WI38 (cell line): ENCODE data around the gene SPEG.
A peak's percentile ranks its signal among the peaks of the same experiment; 100 is the strongest.

Experiments
- H3K4me3 ChIP-seq: 2 replicates; pipeline ENCODE4 v1.5.1; 2011; ENCODE audit warnings: low read depth, mild to moderate bottlenecking, control low read depth, low read length
- TF ChIP-seq, protein P1 (sequence below): IDR thresholded peaks from 2 replicates; pipeline ENCODE4 v1.5.1; 2012; ENCODE audit warnings: low read depth, mild to moderate bottlenecking, control low read depth, low read length

Gene SPEG

DNA sequence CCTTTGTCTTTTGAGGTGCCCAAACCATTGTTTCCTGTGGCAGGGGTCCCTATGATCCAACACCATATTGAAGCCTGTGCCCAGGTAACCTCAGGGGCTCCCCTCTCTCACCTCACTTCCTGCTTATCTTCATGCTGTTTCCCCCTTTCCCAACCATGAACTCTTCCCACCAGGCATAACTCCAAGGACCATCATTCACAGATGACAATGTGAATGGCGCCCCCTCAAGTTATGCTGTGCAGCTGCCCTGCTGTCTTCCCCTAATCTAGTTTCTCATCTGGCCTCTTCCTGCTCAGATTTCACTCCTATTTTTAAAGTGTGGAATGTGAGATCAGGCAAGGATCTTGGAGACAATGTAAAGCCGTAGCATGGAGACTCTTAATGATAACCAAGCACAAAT lies 65.5 kb downstream of the SPEG start:
- peak overlapping the region; percentile 89; the same call in 1 of the 2 replicates for H3K4me3 ChIP-seq
- TF ChIP-seq, protein P1, sequence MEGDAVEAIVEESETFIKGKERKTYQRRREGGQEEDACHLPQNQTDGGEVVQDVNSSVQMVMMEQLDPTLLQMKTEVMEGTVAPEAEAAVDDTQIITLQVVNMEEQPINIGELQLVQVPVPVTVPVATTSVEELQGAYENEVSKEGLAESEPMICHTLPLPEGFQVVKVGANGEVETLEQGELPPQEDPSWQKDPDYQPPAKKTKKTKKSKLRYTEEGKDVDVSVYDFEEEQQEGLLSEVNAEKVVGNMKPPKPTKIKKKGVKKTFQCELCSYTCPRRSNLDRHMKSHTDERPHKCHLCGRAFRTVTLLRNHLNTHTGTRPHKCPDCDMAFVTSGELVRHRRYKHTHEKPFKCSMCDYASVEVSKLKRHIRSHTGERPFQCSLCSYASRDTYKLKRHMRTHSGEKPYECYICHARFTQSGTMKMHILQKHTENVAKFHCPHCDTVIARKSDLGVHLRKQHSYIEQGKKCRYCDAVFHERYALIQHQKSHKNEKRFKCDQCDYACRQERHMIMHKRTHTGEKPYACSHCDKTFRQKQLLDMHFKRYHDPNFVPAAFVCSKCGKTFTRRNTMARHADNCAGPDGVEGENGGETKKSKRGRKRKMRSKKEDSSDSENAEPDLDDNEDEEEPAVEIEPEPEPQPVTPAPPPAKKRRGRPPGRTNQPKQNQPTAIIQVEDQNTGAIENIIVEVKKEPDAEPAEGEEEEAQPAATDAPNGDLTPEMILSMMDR: peak; percentile 23; the same call in 1 of the 2 replicates

DNA sequence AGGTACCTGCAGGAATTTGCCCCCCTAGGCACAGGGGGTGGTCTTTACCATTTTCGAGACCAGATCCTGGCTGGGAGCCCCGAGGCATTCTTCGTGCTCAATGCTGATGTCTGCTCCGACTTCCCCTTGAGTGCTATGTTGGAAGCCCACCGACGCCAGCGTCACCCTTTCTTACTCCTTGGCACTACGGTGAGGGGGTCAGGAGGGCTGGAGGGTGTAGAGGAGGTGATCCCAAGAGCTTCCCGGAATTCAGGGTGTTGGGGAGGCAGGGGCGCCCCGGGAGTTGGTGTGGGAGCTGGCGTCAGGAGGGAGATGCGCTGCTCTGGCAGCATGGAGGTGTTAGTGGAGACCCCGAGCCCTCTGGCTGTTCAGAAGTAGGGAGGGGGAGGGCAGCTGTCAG lies 67.2 kb downstream of the SPEG start:
- TF ChIP-seq, protein P1: no peak
- no peak overlapping the region for H3K4me3 ChIP-seq

DNA sequence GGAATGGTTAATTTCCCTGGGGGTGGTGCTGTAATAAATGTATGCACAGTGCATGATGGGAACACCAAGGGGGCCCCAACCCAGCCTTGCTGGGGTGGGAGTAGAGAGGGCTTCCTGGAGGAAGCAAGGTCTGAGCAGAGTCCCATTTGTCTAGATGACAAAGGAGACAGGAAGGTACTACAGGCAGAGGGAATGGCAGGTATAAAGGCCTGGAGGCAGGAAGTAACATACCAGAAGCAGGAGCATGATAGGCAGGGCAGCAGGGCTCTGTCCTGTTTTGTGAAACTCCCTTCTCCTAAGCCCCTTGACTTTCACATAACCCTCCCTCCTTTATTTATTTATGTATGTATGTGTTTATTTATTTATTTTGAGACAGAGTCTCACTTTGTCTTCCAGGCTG lies 68.0 kb downstream of the SPEG start:
- H3K4me3 ChIP-seq: no peak overlapping the region
- TF ChIP-seq, protein P1: no peak

DNA sequence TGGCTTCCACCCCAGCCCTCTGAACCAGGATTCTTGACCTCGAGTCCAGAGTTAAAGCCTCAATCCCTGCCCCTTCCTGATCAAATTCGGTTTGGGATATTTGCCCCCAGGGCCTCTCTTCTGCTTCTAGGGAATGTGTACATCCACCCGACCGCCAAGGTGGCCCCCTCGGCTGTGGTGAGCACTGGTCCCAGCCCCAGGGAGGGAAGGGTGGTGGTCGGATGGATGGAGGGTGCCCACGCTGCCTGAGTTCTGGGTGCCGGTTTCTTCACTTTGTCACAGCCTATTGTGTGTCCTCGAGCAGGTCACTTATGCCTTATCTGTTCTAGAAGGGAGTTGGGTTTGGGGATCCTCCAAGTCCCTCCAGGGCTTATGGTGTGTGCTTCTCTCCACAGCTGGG lies 70.9 kb downstream of the SPEG start:
- no peak overlapping the region for H3K4me3 ChIP-seq
- TF ChIP-seq, protein P1: no peak

DNA sequence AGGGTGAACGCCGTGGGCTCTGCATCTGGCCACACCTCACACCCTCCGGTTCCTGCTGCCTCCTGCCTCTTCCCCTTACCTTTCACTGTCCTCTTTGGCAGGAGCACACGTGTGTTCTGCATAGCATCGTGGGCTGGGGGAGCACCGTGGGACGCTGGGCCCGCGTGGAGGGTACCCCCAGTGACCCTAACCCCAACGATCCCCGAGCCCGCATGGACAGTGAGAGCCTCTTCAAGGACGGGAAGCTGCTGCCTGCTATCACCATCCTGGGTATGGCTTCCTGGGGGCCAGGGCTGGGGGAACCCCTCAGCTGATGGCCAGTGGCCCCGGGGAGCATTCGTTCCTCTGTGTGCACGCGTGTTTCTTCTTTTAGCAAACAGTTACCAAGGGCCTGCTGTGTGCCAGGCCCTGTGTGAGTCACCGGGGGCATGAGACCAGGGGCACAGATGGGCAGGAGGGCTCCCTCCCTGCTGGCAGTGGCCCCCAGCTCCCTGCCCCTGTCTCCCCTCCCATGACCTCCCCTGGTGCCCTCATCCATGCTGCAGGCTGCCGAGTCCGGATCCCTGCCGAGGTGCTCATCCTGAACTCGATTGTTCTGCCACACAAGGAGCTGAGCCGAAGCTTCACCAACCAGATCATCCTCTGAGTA lies 71.6 kb downstream of the SPEG start:
- TF ChIP-seq, protein P1: no peak
- no peak overlapping the region for H3K4me3 ChIP-seq

DNA sequence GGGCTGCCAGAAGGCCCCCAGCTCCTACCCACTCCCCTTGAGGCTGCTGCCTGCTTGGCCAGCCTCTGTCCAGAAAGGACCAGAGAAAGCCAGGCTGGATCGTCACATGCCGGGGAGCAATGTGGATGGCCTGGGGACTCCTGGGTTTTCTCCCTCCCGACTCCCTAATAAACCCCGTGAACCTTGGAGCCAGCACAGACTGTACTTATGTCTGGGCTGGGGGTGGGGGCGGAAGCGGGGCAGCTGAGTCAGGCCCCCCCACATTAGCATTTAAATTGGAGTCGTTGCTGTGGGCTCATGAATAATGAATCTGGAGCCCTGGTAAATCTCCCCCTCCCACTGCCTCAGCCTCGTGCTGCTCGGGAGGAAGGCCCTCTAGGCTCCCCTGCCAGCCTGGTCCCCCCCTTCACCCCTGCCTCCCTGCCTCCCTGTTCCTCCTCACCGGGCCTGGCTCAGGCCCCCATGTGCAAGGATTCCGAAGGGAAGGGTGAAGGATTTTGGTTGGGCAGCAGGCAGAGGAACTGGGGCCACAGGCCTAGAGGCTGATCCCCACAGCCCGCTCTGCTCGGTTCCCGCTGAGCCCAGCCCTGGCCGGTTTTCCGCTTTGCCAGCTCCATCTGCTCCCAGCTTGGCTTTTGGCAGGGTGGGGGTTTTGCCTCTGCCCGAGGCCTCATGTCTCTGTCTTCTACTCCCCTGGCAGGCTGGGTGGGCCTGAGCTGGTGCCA lies 72.3 kb downstream of the SPEG start:
- TF ChIP-seq, protein P1: no peak
- H3K4me3 ChIP-seq: no peak overlapping the region
